Lower leg skin (tissue), 4 donors: ENCODE results near the gene TRIM32. TPM values are rescaled to one million over a fixed set of nuclear protein-coding genes. Genes with fewer than 3 reads are reported as not detected.
"Not testable (repeated sequence)": the region's sequence is repeated elsewhere in the genome, so short reads cannot be mapped to it uniquely, and the experiment has no call there.

Experiments used
- DNase-seq, 2 donors: peaks; one replicate each; pipeline ENCODE4 v3.0.0-alpha.2; 2019; ENCODE audit warnings: low spot score in 2 of 2
- H3K4me3 ChIP-seq: fragments of 200-600 bp; sonication (generic); 2 replicates; pipeline ENCODE4 v1.5.1; 2017; ENCODE audit warnings: mild to moderate bottlenecking, low read depth; ENCODE audit not compliant: poor library complexity, severe bottlenecking
- POLR2A ChIP-seq, 2 donors: fragments of 450-650 bp; IDR thresholded peaks; one replicate each; pipeline ENCODE4 v1.6.1; 2016 to 2017; ENCODE audit warnings: antibody characterized with exemption in 2 of 2, mild to moderate bottlenecking in 1 of 2, moderate library complexity in 1 of 2
- WGBS, 2 donors: methylation state at CpG; one replicate each; pipeline ENCODE4 v1.1.5; 2018; 5-methylcytosine and 5-hydroxymethylcytosine counted together
- intact Hi-C: fragments of 100-400 bp; cut with DNase I; formaldehyde crosslinking; loops from one replicate; pipeline ENCODE4 v1.15.0; 2023; ENCODE audit warnings: low total_unique reads
- total RNA-seq, 4 donors: library from RNA; depleted of rRNA; stranded (reverse); fragments of >200 nt; gene quantifications; one replicate each; pipeline ENCODE4 v1.1.0, GENCODE V29; 2016
- TF ChIP-seq, protein P1 (sequence below), 3 donors: fragments of 450-650 bp; IDR thresholded peaks; one replicate each; pipeline ENCODE4 v1.5.1; 2016; ENCODE audit warnings: antibody characterized with exemption in 3 of 3, mild to moderate bottlenecking in 3 of 3, moderate library complexity in 2 of 3

Gene TRIM32
- total RNA-seq, 4 donors from 2014 or later = 9.9 to 16.1 (median 12.1) TPM

DNA sequence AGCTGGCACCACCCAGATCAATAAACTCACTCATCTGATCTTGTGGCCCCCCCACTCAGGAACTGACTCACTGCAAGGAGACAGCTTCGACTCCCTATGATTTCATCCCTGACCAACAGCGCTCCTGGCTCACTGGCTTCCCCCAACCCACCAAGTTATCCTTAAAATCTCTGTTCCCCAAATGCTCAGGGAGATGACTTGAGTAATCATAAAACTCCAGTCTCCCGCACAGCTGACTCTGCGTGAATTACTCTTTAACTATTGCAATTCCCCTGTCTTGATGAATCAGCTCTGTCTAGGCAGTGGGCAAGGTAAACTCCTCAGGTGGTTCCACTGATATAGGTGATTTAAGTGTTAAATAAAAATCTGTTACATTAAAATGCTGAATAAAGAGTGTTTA is 1.9 kb upstream of the TRIM32 start:
- whole genome bisulfite sequencing, 2 donors = 71 to 79% methylated on average over 4 of the region's 4 CpGs
- no peak for DNase-seq
- intact Hi-C loops = no loop called here
- H3K4me3 ChIP-seq = no peak overlapping the region
- TF ChIP-seq, protein P1, sequence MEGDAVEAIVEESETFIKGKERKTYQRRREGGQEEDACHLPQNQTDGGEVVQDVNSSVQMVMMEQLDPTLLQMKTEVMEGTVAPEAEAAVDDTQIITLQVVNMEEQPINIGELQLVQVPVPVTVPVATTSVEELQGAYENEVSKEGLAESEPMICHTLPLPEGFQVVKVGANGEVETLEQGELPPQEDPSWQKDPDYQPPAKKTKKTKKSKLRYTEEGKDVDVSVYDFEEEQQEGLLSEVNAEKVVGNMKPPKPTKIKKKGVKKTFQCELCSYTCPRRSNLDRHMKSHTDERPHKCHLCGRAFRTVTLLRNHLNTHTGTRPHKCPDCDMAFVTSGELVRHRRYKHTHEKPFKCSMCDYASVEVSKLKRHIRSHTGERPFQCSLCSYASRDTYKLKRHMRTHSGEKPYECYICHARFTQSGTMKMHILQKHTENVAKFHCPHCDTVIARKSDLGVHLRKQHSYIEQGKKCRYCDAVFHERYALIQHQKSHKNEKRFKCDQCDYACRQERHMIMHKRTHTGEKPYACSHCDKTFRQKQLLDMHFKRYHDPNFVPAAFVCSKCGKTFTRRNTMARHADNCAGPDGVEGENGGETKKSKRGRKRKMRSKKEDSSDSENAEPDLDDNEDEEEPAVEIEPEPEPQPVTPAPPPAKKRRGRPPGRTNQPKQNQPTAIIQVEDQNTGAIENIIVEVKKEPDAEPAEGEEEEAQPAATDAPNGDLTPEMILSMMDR (IDR thresholded peaks at IDR 0.05) = no peak
- TF ChIP-seq POLR2A (IDR thresholded peaks at IDR 0.05) = no peak

DNA sequence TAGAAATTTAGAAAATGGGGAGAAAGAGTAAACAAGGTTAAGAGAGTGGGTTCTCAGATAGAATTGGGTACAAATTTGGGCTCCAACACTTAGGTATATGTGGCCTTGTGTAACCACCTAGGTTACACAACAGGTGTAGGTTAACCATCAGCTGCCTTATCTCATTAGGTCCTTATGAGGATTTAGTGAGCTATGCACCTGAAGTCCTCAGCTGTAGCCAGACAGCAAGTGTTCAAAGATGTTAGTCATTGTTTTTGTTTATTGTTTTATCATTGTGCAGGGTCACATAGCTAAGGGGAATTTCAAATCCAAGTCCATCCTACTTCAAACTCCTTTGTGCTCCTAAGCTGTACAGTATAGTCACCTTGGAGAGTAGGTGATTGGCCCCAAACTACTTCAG is 970 bp upstream of the TRIM32 start:
- no peak for TF ChIP-seq POLR2A (IDR thresholded peaks at IDR 0.05)
- TF ChIP-seq, protein P1 (IDR thresholded peaks at IDR 0.05) = no peak
- no peak for DNase-seq
- no peak overlapping the region for H3K4me3 ChIP-seq
- intact Hi-C loops = no loop called here

DNA sequence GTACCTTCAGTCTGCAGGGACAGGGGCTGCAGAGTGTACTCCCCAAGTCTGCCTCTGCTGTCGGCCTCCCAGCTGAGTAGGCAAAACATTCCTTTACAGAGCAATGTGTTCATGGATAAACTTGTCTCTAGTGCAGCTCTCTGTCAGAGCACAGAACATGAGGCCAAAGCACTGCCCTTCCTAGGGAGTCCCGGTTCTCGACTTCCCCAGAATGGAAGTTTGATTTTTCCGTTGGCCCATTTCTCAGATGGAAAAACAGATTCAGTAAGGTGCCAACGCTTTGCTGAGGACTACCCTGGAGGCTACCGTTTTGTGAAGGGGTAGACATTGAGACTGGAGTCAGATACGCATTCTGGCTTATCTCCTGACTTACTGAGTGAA is 422 bp upstream of the TRIM32 start:
- no peak for TF ChIP-seq POLR2A (IDR thresholded peaks at IDR 0.05)
- TF ChIP-seq, protein P1 (IDR thresholded peaks at IDR 0.05) = no peak
- intact Hi-C loops = no loop called here
- DNase-seq = no peak
- peak overlapping the region; percentile 51 for H3K4me3 ChIP-seq
- WGBS, 2 donors = 14 to 20% methylated on average over 7 of the region's 7 CpGs

DNA sequence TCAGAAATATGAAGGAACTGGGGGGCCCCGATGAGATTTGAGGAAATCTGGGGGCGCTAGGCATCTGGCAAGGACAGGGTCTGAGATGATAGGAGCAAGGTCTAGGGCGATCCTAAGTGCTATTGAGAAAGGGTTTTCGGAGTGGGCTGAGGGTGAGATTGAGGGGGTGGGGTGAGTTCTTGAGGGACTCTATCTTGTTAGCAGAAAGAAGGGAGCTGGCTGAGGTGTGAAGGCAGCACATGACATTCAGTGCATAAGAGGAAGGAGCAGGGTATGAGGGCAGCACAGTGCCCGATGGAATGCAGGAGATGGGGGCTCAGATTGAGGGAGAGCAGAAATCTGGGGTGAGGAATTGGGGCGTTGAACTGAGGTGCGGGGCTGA is 640 bp downstream of the TRIM32 start:
- TF ChIP-seq, protein P1 (IDR thresholded peaks at IDR 0.05) = no peak
- no peak for TF ChIP-seq POLR2A (IDR thresholded peaks at IDR 0.05)
- DNase-seq = no peak
- peak overlapping the region; percentile 51 for H3K4me3 ChIP-seq
- intact Hi-C loops = no loop called here
- WGBS, 2 donors = 13% methylated on average over 7 of the region's 7 CpGs

DNA sequence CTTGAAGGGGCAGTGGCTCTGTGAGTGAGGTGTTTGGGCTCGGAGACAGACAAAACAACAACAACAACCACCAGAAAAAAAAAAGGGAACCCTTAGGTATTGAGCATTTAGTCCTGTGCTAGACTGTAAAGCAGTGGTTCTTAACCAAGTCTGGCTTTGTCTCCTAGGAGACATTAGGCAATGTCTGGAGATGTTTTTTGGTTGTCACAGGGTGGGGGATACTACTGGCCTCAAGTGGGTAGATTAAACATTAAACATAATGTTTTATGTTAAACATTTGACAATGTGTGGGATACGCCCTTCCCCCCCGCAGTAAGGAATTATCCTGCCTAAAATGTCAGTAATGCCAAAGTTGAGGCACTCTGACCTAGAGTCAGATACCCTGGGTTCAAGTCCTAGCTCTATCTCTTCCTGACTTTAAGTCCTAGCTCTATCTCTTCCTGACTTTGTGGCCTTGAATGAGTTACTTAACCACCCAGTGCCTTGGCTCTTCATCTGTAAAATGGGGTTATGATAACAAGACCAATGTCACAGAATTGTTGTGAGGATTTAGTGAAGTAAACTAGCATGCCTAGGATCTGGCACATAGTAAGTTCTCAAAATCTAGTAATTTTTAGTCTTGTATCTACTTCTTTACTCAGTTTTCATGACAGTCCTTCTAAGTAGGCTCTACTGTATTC is 1.8 kb downstream of the TRIM32 start:
- no peak overlapping the region for H3K4me3 ChIP-seq
- no peak for TF ChIP-seq POLR2A (IDR thresholded peaks at IDR 0.05)
- TF ChIP-seq, protein P1 (IDR thresholded peaks at IDR 0.05) = no peak
- intact Hi-C loops = no loop called here
- no peak for DNase-seq
- WGBS, 2 donors = 87 to 88% methylated on average over 3 of the region's 3 CpGs

DNA sequence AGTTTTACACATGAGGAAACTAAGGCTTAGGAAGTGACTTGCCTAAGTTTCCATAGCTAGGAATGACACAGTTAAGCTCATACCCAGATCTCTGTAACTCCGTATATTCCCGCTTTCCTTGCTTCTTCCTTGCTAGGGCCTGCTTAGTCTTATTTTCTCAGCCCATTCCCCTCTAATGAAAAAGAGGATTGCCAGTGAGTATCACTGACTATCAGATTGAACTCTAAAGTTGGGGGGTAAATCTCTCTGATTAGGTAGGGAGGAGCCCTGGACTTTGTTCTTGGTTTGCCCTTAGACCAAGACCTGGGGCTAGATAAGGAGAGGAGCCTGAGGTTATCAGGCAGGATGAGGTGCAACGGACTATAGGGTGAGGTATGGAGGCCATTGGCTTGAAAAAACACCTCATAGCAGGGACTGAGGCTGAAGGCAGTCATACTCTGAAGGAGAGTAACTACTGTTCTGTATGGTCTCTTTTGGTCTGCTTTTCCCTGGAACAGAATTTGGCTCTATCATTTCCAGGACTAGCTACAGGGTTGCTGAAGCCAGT is 2.5 kb downstream of the TRIM32 start:
- TF ChIP-seq, protein P1 (IDR thresholded peaks at IDR 0.05) = no peak
- no peak for TF ChIP-seq POLR2A (IDR thresholded peaks at IDR 0.05)
- 91 to 92% methylated on average over 3 of the region's 3 CpGs for WGBS, 2 donors
- no peak for DNase-seq
- H3K4me3 ChIP-seq = no peak overlapping the region
- intact Hi-C loops = no loop called here

DNA sequence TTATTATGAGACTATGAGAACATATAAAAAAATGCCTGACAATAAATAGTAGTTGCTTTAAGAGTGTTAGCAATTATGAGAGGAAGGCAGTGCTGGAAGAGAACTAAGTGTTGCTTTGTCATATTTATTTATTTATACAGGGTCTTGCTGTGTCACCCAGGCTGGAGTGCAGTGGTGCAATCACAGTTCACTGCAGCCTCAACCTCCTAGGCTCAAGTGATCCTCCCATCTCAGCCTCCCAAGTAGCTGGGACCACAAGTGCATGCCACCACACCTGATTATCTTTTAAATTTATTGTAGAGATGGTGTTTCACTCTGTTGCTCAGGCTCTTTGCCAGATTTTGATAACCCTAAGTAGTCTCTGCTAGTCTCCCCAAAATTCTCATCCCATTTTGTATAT is 3.7 kb downstream of the TRIM32 start:
- H3K4me3 ChIP-seq, intact Hi-C loops, DNase-seq: not testable (repeated sequence)
